HCT116 (cell line): Measurements from ENCODE around the gene SMAD2. TPM values are rescaled to one million over a fixed set of nuclear protein-coding genes. Genes with fewer than 3 reads are reported as not detected.

Experiments
- ATAC-seq: fragments of 200-7000 bp; cut with Tn5 transposase; 2 replicates; pipeline ENCODE4 v1.9.1; 2020; ENCODE audit warnings: mild to moderate bottlenecking, moderate library complexity
- BruUV-seq: library from RNA; stranded (reverse); fragments of 400-500 nt; replicated peaks from 2 replicates; lab custom pipeline; 2021; lab: Mats Ljungman, UMichigan
- CTCF ChIA-PET: fragments of 300-600 bp; sonication (Branson Sonifier 250); formaldehyde crosslinking; loops from one replicate; lab custom pipeline; 2021; ENCODE audit warnings: antibody characterized with exemption; lab: Charles Lee
- POLR2A ChIA-PET: fragments of 300-600, 350-600 bp; sonication (Branson Sonifier 250); formaldehyde crosslinking; loops from one replicate; lab custom pipeline; 2021; ENCODE audit warnings: antibody characterized with exemption; lab: Charles Lee
- RAD21 ChIA-PET, 2 experiments: fragments of 300-600 bp; sonication (Branson Sonifier 250); formaldehyde crosslinking; loops; one replicate each; lab custom pipeline; 2023; ENCODE audit warnings: low total read pairs in 2 of 2; ENCODE audit not compliant: uncharacterized antibody in 2 of 2, unreplicated experiment in 2 of 2, low non-redundant PET in 1 of 2; lab: Charles Lee
- DNase-seq: peaks from one replicate; pipeline ENCODE4 v3.0.0-alpha.2; 2010; ENCODE audit warnings: low read depth, low spot score
- H2AFZ ChIP-seq: fragments of 200-600 bp; shearing (Covaris generic), sonication (generic); 2 replicates; pipeline ENCODE4 v1.6.1; 2017; ENCODE audit warnings: low read depth, mixed run types, mixed read lengths, antibody characterized with exemption, low read length; ENCODE audit not compliant: poor library complexity, severe bottlenecking
- H3K27ac ChIP-seq: 2 replicates; pipeline ENCODE4 v1.5.1; 2012; ENCODE audit warnings: low read depth, low read length
- H3K27me3 ChIP-seq: fragments of 200-600 bp; sonication (generic); 2 replicates; pipeline ENCODE4 v1.6.1; 2016; ENCODE audit warnings: mixed run types, low read length, mixed read lengths; ENCODE audit not compliant: insufficient read depth
- H3K36me3 ChIP-seq, 2 experiments: fragments of 200-500 bp in 1 of 2; fragments of 200-600 bp in 1 of 2; sonication (Bioruptor generic) in 1 of 2; sonication (generic) in 1 of 2; 2 replicates each; pipeline versions ENCODE4 v1.5.1 to v1.6.1; 2014 to 2016; ENCODE audit warnings: low read length in 2 of 2, inconsistent platforms in 1 of 2, mixed read lengths in 1 of 2, mixed run types in 1 of 2; ENCODE audit not compliant: insufficient read depth in 2 of 2, control insufficient read depth in 1 of 2
- H3K4me1 ChIP-seq, 2 experiments: fragments of 200-600 bp in 1 of 2; sonication (generic) in 1 of 2; 2 replicates each; pipeline versions ENCODE4 v1.5.1 to v1.6.1; 2012 to 2017; ENCODE audit warnings: low read length in 2 of 2, inconsistent platforms in 1 of 2, mild to moderate bottlenecking in 1 of 2, mixed read lengths in 1 of 2, mixed run types in 1 of 2, moderate library complexity in 1 of 2; ENCODE audit not compliant: insufficient read depth in 2 of 2, control insufficient read depth in 1 of 2
- H3K4me2 ChIP-seq: fragments of 200-600 bp; sonication (generic); 2 replicates; pipeline ENCODE4 v1.6.1; 2017; ENCODE audit warnings: mixed run types, low read length, mixed read lengths
- H3K4me3 ChIP-seq, 2 experiments: fragments of 200-600 bp in 1 of 2; sonication (generic) in 1 of 2; replicated peaks in 1 of 2; 2 replicates each; pipeline ENCODE4 v1.5.1; 2011 to 2016; ENCODE audit warnings: low read length in 2 of 2, control low read depth in 1 of 2, low read depth in 1 of 2, mild to moderate bottlenecking in 1 of 2, mixed read lengths in 1 of 2, mixed run types in 1 of 2
- H3K79me2 ChIP-seq: fragments of 200-600 bp; sonication (generic); 2 replicates; pipeline ENCODE4 v1.6.1; 2017; ENCODE audit warnings: mild to moderate bottlenecking, mixed run types, low read length, moderate library complexity, mixed read lengths; ENCODE audit not compliant: insufficient read depth
- H3K9ac ChIP-seq: fragments of 200-600 bp; sonication (generic); 2 replicates; pipeline ENCODE4 v1.6.1; 2016; ENCODE audit warnings: low read length, mixed read lengths
- H3K9me2 ChIP-seq: fragments of 200-600 bp; sonication (generic), shearing (Covaris generic); 2 replicates; pipeline ENCODE4 v1.6.1; 2017; ENCODE audit warnings: mixed run types, mild to moderate bottlenecking, moderate library complexity; ENCODE audit not compliant: insufficient read depth
- H3K9me3 ChIP-seq, 2 experiments: fragments of 200-500 bp in 1 of 2; fragments of 200-600 bp in 1 of 2; sonication (Bioruptor generic) in 1 of 2; sonication (generic) in 1 of 2; 2 replicates each; pipeline ENCODE4 v1.6.1; 2014 to 2017; ENCODE audit warnings: low read length in 2 of 2, mixed read lengths in 2 of 2, inconsistent platforms in 1 of 2, low read depth in 1 of 2, mild to moderate bottlenecking in 1 of 2, mixed run types in 1 of 2, moderate library complexity in 1 of 2; ENCODE audit not compliant: control insufficient read depth in 1 of 2, insufficient read depth in 1 of 2
- H4K20me1 ChIP-seq: fragments of 200-600 bp; sonication (generic), shearing (Covaris generic); 2 replicates; pipeline ENCODE4 v1.6.1; 2017; ENCODE audit warnings: mixed run types, mild to moderate bottlenecking, moderate library complexity; ENCODE audit not compliant: insufficient read depth
- ATF3 ChIP-seq: IDR thresholded peaks from 2 replicates; pipeline ENCODE4 v1.6.1; 2012
- CBX3 ChIP-seq: IDR thresholded peaks from 2 replicates; pipeline ENCODE4 v1.6.1; 2012; ENCODE audit warnings: low read depth
- EGR1 ChIP-seq: IDR thresholded peaks from 2 replicates; pipeline ENCODE4 v1.6.1; 2012; ENCODE audit warnings: low read depth
- EZH2 ChIP-seq: fragments of 200-600 bp; sonication (generic); IDR thresholded peaks from 2 replicates; pipeline ENCODE4 v1.6.1; 2017; ENCODE audit warnings: antibody characterized with exemption, mixed run types
- EZH2phosphoT487 ChIP-seq: fragments of 200-600 bp; IDR thresholded peaks from 2 replicates; pipeline ENCODE4 v1.6.1; 2018; ENCODE audit warnings: antibody characterized with exemption, borderline replicate concordance
- FOSL1 ChIP-seq: IDR thresholded peaks from 2 replicates; pipeline ENCODE4 v1.6.1; 2012; ENCODE audit warnings: low read depth
- JUND ChIP-seq: IDR thresholded peaks from 2 replicates; pipeline ENCODE4 v1.6.1; 2012
- MAX ChIP-seq: IDR thresholded peaks from 2 replicates; pipeline ENCODE4 v1.6.1; 2012
- POLR2A ChIP-seq: IDR thresholded peaks from 2 replicates; pipeline ENCODE4 v1.7.0; 2011; ENCODE audit warnings: borderline replicate concordance; ENCODE audit not compliant: insufficient read depth, insufficient read length; ENCODE audit errors: extremely low read depth
- REST ChIP-seq: IDR thresholded peaks from 2 replicates; pipeline ENCODE4 v1.6.1; 2012; ENCODE audit warnings: low read depth
- SIN3A ChIP-seq: IDR thresholded peaks from 2 replicates; pipeline ENCODE4 v1.6.1; 2012; ENCODE audit warnings: low read depth
- SRF ChIP-seq: IDR thresholded peaks from 2 replicates; pipeline ENCODE4 v1.6.1; 2012; ENCODE audit warnings: low read depth
- TCF7L2 ChIP-seq: IDR thresholded peaks from 2 replicates; pipeline ENCODE4 v1.7.0; 2011; ENCODE audit warnings: borderline replicate concordance, inconsistent platforms; ENCODE audit not compliant: insufficient read depth, insufficient read length; ENCODE audit errors: extremely low read depth
- YY1 ChIP-seq: IDR thresholded peaks from 2 replicates; pipeline ENCODE4 v1.6.1; 2011; ENCODE audit warnings: low read length, low read depth, moderate library complexity, mild to moderate bottlenecking; ENCODE audit not compliant: insufficient replicate concordance; ENCODE audit errors: extremely low read depth
- ZBTB33 ChIP-seq: IDR thresholded peaks from 2 replicates; pipeline ENCODE4 v1.6.1; 2011; ENCODE audit warnings: mild to moderate bottlenecking, low read length, moderate library complexity; ENCODE audit not compliant: insufficient replicate concordance; ENCODE audit errors: extremely low read depth
- ZFX ChIP-seq: fragments of 450-650 bp; IDR thresholded peaks from 2 replicates; pipeline ENCODE4 v1.6.1; 2017
- ZNF274 ChIP-seq: fragments of 200-500 bp; sonication (Bioruptor generic); IDR thresholded peaks from 2 replicates; pipeline ENCODE4 v1.6.1; 2014; ENCODE audit warnings: mild to moderate bottlenecking, low read depth, low read length, inconsistent platforms
- intact Hi-C: fragments of 100-400 bp; cut with micrococcal nuclease; formaldehyde crosslinking; loops from 2 replicates; pipeline ENCODE4 v1.10.0; 2022
- total RNA-seq: library from RNA; stranded (reverse); gene quantifications from one replicate; pipeline ENCODE4 v1.2.1, GENCODE V29; 2021; ENCODE audit not compliant: unreplicated experiment

The SMAD2 gene
- total RNA-seq, 1 experiment from 2014 or later = 130 TPM

- RAD21 ChIA-PET = no interaction called here
- Histone ChIP-seq H2AFZ (no peak overlapping the region), H3K9ac (no peak overlapping the region), H3K79me2 (no peaks in the 10 kb centered on the region), H3K27ac (no peak overlapping the region), H3K27me3 (no peaks in the 10 kb centered on the region), H3K9me3 (no peaks in the 10 kb centered on the region), H3K9me2 (no peaks in the 10 kb centered on the region), H3K4me1 (no peaks in the 10 kb centered on the region), H3K4me2 (no peak overlapping the region), H3K36me3 (no peaks in the 10 kb centered on the region), H4K20me1 (no peaks in the 10 kb centered on the region), H3K4me3 (no peak overlapping the region)
- ATAC-seq = no peak
- POLR2A ChIA-PET = no interaction called here
- no peak for TF ChIP-seq CBX3
- TF ChIP-seq EZH2 = no peak
- TF ChIP-seq MAX = no peak
- TF ChIP-seq EGR1 = no peak
- no peak for TF ChIP-seq POLR2A
- no peak for TF ChIP-seq YY1
- TF ChIP-seq JUND = no peak
- TF ChIP-seq ZNF274 = no peak
- TF ChIP-seq SIN3A = no peak
- TF ChIP-seq ATF3 = no peak
- no peak for TF ChIP-seq REST
- TF ChIP-seq ZBTB33 = no peak
- no peak for TF ChIP-seq SRF
- TF ChIP-seq ZFX = no peak
- TF ChIP-seq FOSL1 = no peak
- TF ChIP-seq EZH2phosphoT487 = no peak
- no peak for TF ChIP-seq TCF7L2
- intact Hi-C loops = no loop called here
- CTCF ChIA-PET = no interaction called here
- BruUV-seq = no TSS peak
- DNase-seq = no peak
These were observed 131.1 kb downstream of the SMAD2 start for GRCh38 chr18:47799376-47799775.
